Astrocyte of the cerebellum (primary cell): ENCODE measurements around the gene BANK1.

Experiments used
- DNase-seq: peaks from one replicate; pipeline ENCODE4 v3.0.0-alpha.2; 2011; ENCODE audit warnings: low read depth
- H3K4me3 ChIP-seq: 2 replicates; pipeline ENCODE4 v1.5.1; 2011; ENCODE audit warnings: mild to moderate bottlenecking, low read depth, low read length, moderate library complexity
- CTCF ChIP-seq: IDR thresholded peaks from 2 replicates; pipeline ENCODE4 v1.5.1; 2012; ENCODE audit warnings: low read length, low read depth, moderate library complexity, mild to moderate bottlenecking; ENCODE audit errors: missing control alignments
- in situ Hi-C: cut with HindIII; loops from 2 replicates; pipeline ENCODE4 v1.10.0; 2017; ENCODE audit warnings: low sequenced_read_pairs

Gene BANK1

GRCh38 chr4:101954975-101955678 lies 164.6 kb downstream of the BANK1 start:
- in situ Hi-C loops, result no loop called here
- TF ChIP-seq CTCF, result no peak
- H3K4me3 ChIP-seq, result no peak overlapping the region
- no peak for DNase-seq

- no peak overlapping the region for H3K4me3 ChIP-seq
- DNase-seq, result no peak
- TF ChIP-seq CTCF, result no peak
- in situ Hi-C loops, result no loop called here
Measured at GRCh38 chr4:101956068-101956825, 165.7 kb downstream of the BANK1 start.

DNA sequence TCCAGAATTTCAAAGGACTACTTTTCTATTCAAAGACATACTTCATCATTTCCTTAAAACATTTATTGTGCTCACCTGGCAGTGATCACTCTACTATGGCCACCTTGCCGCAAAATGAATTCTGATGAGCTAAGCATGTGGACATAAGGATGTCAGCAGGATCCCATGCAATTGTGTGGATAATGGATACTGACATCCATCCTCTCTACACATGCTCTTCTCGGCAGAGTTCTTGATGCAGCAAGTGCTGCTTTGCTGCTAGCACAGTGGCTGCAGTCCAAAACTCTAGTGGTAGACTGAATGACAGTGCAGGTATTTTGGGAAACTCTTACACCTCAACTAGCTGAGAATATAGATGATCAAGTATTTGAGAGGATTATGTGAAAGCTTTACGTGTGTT lies 168.0 kb downstream of the BANK1 start:
- no peak for DNase-seq
- no peak for TF ChIP-seq CTCF
- in situ Hi-C loops, result no loop called here
- no peak overlapping the region for H3K4me3 ChIP-seq

GRCh38 chr4:101960431-101960830 lies 169.9 kb downstream of the BANK1 start:
- no peak for TF ChIP-seq CTCF
- H3K4me3 ChIP-seq, result no peak overlapping the region
- in situ Hi-C loops, result no loop called here
- no peak for DNase-seq

- H3K4me3 ChIP-seq, result no peak overlapping the region
- peak; percentile 41 for DNase-seq
- TF ChIP-seq CTCF, result no peak
- in situ Hi-C loops, result no loop called here
Measured at GRCh38 chr4:101961144-101961543, 170.6 kb downstream of the BANK1 start.

DNA sequence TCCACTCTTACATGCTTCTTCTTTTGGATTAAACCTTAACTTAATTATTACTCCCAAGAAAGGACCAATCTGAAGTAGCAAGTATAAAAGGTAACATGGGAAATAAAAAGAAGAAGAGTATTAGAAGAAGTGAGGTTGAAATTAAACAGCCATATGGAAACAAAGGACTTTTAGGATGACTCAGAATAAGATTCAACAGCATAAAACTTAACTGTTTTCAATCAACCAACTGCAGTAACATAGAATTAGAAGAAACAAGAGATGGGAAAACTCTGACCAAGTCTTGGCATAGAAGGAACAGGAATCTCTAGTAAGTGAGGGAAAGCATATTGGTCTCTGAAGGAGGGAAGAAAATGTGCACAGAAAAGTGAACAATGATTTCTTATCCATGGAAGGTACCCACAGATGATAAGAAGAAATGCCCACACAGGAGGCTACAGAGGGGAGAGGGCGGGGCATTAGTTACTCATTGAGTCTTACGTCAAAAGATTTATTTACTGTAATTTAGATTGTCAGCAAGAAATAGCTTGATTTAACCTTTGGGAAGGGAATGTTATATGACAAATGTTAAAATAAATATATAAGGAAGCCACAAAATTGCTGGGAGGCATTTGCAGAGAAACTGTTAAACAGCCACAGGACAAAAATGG lies 177.3 kb downstream of the BANK1 start:
- no peak for DNase-seq
- H3K4me3 ChIP-seq, result no peak overlapping the region
- in situ Hi-C loops, result no loop called here
- TF ChIP-seq CTCF, result no peak
